MM.1S (cell line): ENCODE measurements around the gene GJB5.

Experiments used
- CTCF ChIP-seq: fragments of 300-600 bp; sonication (generic); IDR thresholded peaks from 2 replicates; pipeline ENCODE4 v1.5.1; 2016; ENCODE audit warnings: antibody characterized with exemption, low read length, mixed read lengths
- EZH2 ChIP-seq: fragments of 300-600 bp; sonication (generic); optimal IDR thresholded peaks from 2 replicates; pipeline ENCODE3; 2017; ENCODE audit warnings: low read depth, mild to moderate bottlenecking, antibody characterized with exemption, low read length, mixed read lengths
- EZH2phosphoT487 ChIP-seq: fragments of 300-600 bp; sonication (generic); IDR thresholded peaks from 2 replicates; pipeline ENCODE4 v1.6.1; 2018; ENCODE audit warnings: antibody characterized with exemption, low read length

DNA sequence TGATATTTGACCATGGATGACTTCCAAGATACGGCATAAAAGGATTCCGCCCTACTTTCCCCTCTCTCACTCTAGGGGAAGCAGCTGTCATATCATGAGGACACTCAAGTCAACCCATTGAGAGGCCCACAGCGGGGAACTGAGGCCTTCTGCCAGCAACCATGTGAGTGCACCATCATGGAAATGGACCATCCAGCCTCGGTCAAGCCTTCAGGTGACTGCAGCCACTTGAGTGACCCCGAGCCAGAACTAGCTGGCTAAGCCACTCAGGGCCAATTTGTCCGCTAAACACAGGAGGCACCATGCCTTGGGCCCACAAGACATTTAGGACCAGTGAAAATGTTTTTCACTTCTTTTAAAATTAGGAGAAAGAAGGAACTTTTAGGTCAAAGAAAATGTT is 11.1 kb upstream of the GJB5 start:
- TF ChIP-seq CTCF (no peak), EZH2phosphoT487 (no peak), EZH2 (no peak)
